ENCODE results near the gene FAM240B.

FAM240B gene

GRCh38 chr9:38671748-38672147, 48.2 kb downstream of the FAM240B start:
- TF ChIP-seq EZH2phosphoT487 (IDR thresholded peaks at IDR 0.05; ENCODE audit: borderline replicate concordance) = no peak
- TF ChIP-seq, protein P1, sequence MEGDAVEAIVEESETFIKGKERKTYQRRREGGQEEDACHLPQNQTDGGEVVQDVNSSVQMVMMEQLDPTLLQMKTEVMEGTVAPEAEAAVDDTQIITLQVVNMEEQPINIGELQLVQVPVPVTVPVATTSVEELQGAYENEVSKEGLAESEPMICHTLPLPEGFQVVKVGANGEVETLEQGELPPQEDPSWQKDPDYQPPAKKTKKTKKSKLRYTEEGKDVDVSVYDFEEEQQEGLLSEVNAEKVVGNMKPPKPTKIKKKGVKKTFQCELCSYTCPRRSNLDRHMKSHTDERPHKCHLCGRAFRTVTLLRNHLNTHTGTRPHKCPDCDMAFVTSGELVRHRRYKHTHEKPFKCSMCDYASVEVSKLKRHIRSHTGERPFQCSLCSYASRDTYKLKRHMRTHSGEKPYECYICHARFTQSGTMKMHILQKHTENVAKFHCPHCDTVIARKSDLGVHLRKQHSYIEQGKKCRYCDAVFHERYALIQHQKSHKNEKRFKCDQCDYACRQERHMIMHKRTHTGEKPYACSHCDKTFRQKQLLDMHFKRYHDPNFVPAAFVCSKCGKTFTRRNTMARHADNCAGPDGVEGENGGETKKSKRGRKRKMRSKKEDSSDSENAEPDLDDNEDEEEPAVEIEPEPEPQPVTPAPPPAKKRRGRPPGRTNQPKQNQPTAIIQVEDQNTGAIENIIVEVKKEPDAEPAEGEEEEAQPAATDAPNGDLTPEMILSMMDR (conservative IDR thresholded peaks at IDR 0.05; ENCODE audit: low read length) = no peak
- H2AFZ ChIP-seq (ENCODE audit: low read length) = no peak overlapping the region
- no peak overlapping the region for H3K9ac ChIP-seq (ENCODE audit: low read depth, low read length, poor library complexity, severe bottlenecking)
- no peaks in the 10 kb centered on the region for H3K79me2 ChIP-seq (ENCODE audit: insufficient read depth, low read length)
- no peaks in the 10 kb centered on the region for H3K27me3 ChIP-seq (ENCODE audit: insufficient read depth, low read length, poor library complexity, severe bottlenecking)
- H3K9me2 ChIP-seq (replicated peaks; ENCODE audit: low read depth, low read length) = no peaks in the 10 kb centered on the region
- no peaks in the 10 kb centered on the region for H4K20me1 ChIP-seq (ENCODE audit: insufficient read depth, low read length, poor library complexity, severe bottlenecking)
- H3K4me3 ChIP-seq (ENCODE audit: low read length, poor library complexity, severe bottlenecking) = no peak overlapping the region
- H3K36me3 ChIP-seq (ENCODE audit: insufficient read depth, low read length) = no peaks in the 10 kb centered on the region
- H3F3A ChIP-seq (ENCODE audit: low read depth) = no peaks in the 10 kb centered on the region
- H3K4me1 ChIP-seq (ENCODE audit: insufficient read depth, low read length, poor library complexity, severe bottlenecking) = no peaks in the 10 kb centered on the region
- no peaks in the 10 kb centered on the region for H3K9me3 ChIP-seq (ENCODE audit: insufficient read depth, low read depth, low read length)
- no peak overlapping the region for H3K4me2 ChIP-seq (ENCODE audit: low read depth, low read length, poor library complexity, severe bottlenecking)

- H2AFZ ChIP-seq (ENCODE audit: low read length) = no peak overlapping the region
- H4K20me1 ChIP-seq (ENCODE audit: insufficient read depth, low read length, poor library complexity, severe bottlenecking) = no peaks in the 10 kb centered on the region
- H3K36me3 ChIP-seq (ENCODE audit: insufficient read depth, low read length) = no peaks in the 10 kb centered on the region
- no peaks in the 10 kb centered on the region for H3K79me2 ChIP-seq (ENCODE audit: insufficient read depth, low read length)
- no peaks in the 10 kb centered on the region for H3K4me1 ChIP-seq (ENCODE audit: insufficient read depth, low read length, poor library complexity, severe bottlenecking)
- H3K9ac ChIP-seq (ENCODE audit: low read depth, low read length, poor library complexity, severe bottlenecking) = no peak overlapping the region
- H3K4me3 ChIP-seq (ENCODE audit: low read length, poor library complexity, severe bottlenecking) = no peak overlapping the region
- no peaks in the 10 kb centered on the region for H3K9me3 ChIP-seq (ENCODE audit: insufficient read depth, low read depth, low read length)
- H3K27me3 ChIP-seq (ENCODE audit: insufficient read depth, low read length, poor library complexity, severe bottlenecking) = no peaks in the 10 kb centered on the region
- H3K9me2 ChIP-seq (replicated peaks; ENCODE audit: low read depth, low read length) = no peaks in the 10 kb centered on the region
- no peak overlapping the region for H3K4me2 ChIP-seq (ENCODE audit: low read depth, low read length, poor library complexity, severe bottlenecking)
- no peaks in the 10 kb centered on the region for H3F3A ChIP-seq (ENCODE audit: low read depth)
- no peak for TF ChIP-seq EZH2phosphoT487 (IDR thresholded peaks at IDR 0.05; ENCODE audit: borderline replicate concordance)
- TF ChIP-seq, protein P1 (conservative IDR thresholded peaks at IDR 0.05; ENCODE audit: low read length) = no peak
Observed at GRCh38 chr9:38671372-38671731, 48.6 kb downstream of the FAM240B start.

- H3K9me3 ChIP-seq (ENCODE audit: insufficient read depth, low read depth, low read length) = no peaks in the 10 kb centered on the region
- H3F3A ChIP-seq (ENCODE audit: low read depth) = no peaks in the 10 kb centered on the region
- H3K4me3 ChIP-seq (ENCODE audit: low read length, poor library complexity, severe bottlenecking) = no peak overlapping the region
- no peak overlapping the region for H3K9ac ChIP-seq (ENCODE audit: low read depth, low read length, poor library complexity, severe bottlenecking)
- H3K4me1 ChIP-seq (ENCODE audit: insufficient read depth, low read length, poor library complexity, severe bottlenecking) = no peaks in the 10 kb centered on the region
- no peaks in the 10 kb centered on the region for H3K9me2 ChIP-seq (replicated peaks; ENCODE audit: low read depth, low read length)
- no peaks in the 10 kb centered on the region for H3K27me3 ChIP-seq (ENCODE audit: insufficient read depth, low read length, poor library complexity, severe bottlenecking)
- H4K20me1 ChIP-seq (ENCODE audit: insufficient read depth, low read length, poor library complexity, severe bottlenecking) = no peaks in the 10 kb centered on the region
- no peak overlapping the region for H2AFZ ChIP-seq (ENCODE audit: low read length)
- TF ChIP-seq, protein P1 (conservative IDR thresholded peaks at IDR 0.05; ENCODE audit: low read length) = no peak
- TF ChIP-seq EZH2phosphoT487 (IDR thresholded peaks at IDR 0.05; ENCODE audit: borderline replicate concordance) = no peak
- H3K79me2 ChIP-seq (ENCODE audit: insufficient read depth, low read length) = no peaks in the 10 kb centered on the region
- no peaks in the 10 kb centered on the region for H3K36me3 ChIP-seq (ENCODE audit: insufficient read depth, low read length)
- H3K4me2 ChIP-seq (ENCODE audit: low read depth, low read length, poor library complexity, severe bottlenecking) = no peak overlapping the region
Observed at GRCh38 chr9:38670542-38671371, 49.2 kb downstream of the FAM240B start.

All from Loucy (cell line).